Daoy (cell line): ENCODE results near the gene ITGA1. TPM values are rescaled to one million over a fixed set of nuclear protein-coding genes. Genes with fewer than 3 reads are reported as not detected.

ENCODE experiments used
- DNase-seq: peaks from one replicate; pipeline ENCODE4 v3.0.0-alpha.2; 2015; ENCODE audit warnings: low read depth
- total RNA-seq: library from RNA; depleted of rRNA; stranded (reverse); fragments of >200 nt; shearing (Covaris generic); gene quantifications from 2 replicates; pipeline ENCODE4 v1.2.3, GENCODE V29; 2014

Gene ITGA1
- total RNA-seq, 1 experiment from 2014 or later: 7.6 TPM

- no peak for DNase-seq
Observed at GRCh38 chr5:52897238-52897614, 109.5 kb downstream of the ITGA1 start.

DNA sequence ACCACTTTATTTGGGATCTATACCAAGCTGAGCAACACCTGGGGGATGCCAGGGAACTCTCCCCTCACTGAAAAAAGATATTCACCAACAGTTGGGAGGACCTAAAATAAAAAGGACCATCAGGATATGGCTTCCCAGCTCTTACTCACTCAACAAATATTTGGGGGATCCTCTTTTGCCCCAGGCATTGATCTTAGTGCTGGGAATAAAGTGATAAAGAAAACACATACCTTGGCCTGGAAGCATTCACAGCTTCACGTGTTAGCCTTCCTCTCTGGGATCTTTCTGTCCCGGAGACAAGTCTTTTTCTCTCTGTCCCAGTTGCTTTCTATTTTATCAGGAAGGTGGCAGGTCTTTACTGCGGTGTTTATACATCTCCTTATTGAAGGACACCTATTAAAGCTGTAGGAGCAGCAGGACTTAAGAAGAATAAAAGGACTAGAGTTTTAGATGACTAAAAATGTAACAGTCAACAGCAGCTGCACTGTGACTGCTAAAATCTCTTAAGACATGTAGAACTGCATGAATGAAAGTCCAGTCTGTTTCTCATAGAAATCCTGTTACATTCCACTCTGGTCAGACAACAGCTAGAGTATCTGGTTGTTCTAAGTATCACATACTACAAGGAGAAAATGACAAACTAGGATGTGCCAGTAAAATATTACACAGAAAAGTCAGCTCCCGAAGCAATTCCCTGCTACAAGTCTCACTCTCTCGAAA, 111.4 kb downstream of the ITGA1 start:
- DNase-seq: no peak

DNA sequence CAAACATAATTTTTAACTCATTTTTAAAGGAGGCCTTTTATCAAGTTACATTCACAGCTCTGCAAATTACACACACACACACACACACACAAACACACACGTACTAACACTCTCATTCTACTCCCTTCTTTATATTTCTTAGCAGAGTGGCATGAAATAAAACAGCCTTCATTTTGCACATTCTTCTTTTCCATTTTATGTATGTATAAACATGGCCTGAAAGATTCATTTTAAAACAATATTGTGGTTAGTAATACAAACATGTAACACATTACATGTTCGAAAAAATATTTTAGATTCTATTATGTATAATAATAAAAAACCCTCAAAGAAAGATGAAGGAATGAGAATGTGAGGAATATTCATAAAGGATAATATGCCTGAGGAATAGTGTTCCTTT, 115.4 kb downstream of the ITGA1 start:
- no peak for DNase-seq

- no peak for DNase-seq
Observed at GRCh38 chr5:52906343-52906742, 118.6 kb downstream of the ITGA1 start.

- DNase-seq: no peak
Observed at GRCh38 chr5:52906845-52907244, 119.1 kb downstream of the ITGA1 start.

DNA sequence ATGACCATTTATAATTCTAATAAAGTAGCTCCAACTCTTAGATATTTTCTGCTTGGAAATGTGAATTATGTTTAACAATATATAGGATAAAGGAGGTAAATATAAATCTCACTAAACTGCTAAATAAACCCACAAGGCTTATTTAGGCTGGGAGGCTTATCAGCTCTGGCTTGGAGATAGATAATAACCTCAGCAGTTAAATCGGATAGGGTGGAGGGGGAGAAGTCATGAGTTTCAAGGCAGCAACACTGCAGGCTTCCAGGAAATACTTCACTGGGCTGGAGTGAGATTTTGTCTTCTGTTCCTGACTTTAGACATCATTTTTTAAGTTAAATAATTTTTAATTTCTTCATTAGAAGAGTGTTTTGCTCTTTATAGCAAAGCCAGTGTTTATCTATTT, 121.5 kb downstream of the ITGA1 start:
- no peak for DNase-seq

DNA sequence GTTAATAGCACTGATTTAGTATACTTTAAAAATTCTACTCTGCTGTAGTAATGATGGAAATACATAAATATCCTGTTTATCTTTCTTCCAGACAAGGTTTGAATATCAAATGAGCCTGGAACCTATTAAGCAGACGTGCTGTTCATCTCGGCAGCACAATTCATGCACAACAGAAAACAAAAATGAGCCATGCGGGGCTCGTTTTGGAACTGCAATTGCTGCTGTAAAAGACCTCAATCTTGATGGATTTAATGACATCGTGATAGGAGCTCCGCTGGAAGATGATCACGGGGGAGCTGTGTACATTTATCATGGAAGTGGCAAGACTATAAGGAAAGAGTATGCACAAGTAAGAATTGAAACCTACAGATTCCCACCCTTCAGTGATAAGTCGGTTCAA, 122.4 kb downstream of the ITGA1 start:
- DNase-seq: no peak

GRCh38 chr5:52915176-52915875, 127.6 kb downstream of the ITGA1 start:
- DNase-seq: peak; percentile 68

GRCh38 chr5:52920929-52921328, 133.2 kb downstream of the ITGA1 start:
- no peak for DNase-seq

GRCh38 chr5:52922384-52922783, 134.7 kb downstream of the ITGA1 start:
- DNase-seq: peak; percentile 90

DNA sequence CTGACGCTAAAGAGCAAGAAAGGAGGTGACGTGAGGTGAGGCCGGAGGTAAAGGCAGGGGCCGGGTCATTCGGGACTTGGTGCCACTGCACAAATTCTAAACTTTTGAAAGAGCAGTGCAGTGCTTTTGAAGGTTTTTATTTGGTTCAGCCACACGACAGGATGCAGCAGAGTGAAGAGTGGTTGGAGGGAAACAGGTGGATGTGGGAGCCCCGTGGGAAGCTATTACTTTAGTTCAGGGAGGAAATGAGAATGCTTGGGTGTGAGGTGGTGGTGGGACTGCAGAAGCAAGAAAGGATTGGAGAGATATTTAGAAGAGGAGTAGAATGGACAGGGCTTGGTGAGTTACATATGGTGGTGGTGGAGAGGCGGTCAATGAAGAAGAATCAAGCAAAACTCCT, 136.7 kb downstream of the ITGA1 start:
- DNase-seq: no peak

DNA sequence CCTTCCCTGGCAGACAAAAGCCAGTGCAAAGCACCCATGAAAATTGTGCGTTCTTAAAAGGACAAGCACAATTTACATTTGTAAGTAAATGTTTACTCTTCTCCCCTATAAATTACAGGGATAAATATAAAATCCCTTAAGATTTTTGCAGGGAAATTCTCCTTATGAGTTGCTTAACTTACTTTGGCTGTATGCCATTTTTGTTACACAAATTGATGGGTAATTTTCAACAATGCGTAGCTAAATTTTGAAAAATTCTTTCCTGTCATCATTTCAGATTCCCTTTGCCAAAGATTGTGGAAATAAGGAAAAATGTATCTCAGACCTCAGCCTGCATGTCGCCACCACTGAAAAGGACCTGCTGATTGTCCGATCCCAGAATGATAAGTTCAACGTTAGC, 137.3 kb downstream of the ITGA1 start:
- DNase-seq: no peak

DNA sequence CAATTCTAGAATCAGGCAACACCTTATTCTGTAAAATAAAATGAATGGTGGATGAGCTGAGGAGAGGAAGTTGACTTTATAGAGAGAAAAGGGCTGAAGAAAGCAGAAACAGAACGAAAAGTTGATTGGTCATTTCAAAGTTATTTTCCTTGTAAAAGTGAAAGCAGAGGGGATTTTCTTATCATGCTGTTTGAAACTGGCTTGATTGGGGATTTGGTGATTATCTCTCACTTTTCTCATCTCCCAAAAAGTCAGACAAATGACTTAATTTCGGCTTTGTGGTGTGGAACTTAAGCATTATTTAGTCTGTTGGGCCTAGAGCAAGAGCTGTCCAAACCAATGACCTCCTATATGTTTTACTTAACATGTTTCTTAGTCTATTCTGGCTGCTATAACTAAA, 141.0 kb downstream of the ITGA1 start:
- no peak for DNase-seq

- no peak for DNase-seq
Observed at GRCh38 chr5:52938226-52938625, 150.5 kb downstream of the ITGA1 start.

GRCh38 chr5:52943285-52943684, 155.6 kb downstream of the ITGA1 start:
- no peak for DNase-seq

DNA sequence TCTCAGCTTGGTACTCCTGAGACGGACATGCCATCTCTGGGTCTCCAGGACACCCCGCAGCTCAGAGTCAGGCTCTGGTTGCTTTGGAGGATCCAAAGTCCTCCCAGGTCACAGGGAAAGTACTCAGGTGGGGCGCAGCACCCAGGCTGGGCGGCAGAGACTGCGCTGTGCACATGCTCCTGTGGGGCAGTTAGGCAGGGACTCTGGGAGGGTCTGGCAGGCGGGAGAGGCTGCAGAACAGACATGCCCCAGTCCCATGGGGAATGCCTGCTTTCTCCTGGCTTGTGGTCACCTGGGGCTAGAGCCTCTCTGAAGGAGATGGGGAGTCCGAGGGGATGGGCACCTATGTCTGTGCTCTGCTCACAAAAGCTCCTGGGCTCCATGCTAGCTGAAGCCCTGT, 156.1 kb downstream of the ITGA1 start:
- no peak for DNase-seq

GRCh38 chr5:52945040-52945439, 157.3 kb downstream of the ITGA1 start:
- no peak for DNase-seq

GRCh38 chr5:52947208-52947607, 159.5 kb downstream of the ITGA1 start:
- peak; percentile 13 for DNase-seq

DNA sequence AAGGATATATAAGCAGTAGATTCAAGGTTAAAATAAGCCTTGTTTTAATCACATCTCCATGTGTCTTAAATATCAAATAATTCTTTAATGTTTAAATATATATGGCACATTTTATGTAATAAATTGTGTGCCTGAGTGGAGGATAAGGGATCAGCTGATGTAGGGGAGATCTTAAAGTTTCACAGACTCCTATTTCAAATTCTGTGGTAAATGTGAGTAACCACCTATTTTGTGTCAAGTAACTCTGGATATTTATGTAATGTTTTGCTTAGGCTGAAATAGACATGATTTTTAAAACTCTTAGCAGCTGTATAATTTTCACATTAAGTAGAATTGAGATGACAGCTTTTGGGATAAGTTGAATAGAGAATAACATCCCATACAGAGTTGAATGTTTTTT, 160.1 kb downstream of the ITGA1 start:
- DNase-seq: no peak

DNA sequence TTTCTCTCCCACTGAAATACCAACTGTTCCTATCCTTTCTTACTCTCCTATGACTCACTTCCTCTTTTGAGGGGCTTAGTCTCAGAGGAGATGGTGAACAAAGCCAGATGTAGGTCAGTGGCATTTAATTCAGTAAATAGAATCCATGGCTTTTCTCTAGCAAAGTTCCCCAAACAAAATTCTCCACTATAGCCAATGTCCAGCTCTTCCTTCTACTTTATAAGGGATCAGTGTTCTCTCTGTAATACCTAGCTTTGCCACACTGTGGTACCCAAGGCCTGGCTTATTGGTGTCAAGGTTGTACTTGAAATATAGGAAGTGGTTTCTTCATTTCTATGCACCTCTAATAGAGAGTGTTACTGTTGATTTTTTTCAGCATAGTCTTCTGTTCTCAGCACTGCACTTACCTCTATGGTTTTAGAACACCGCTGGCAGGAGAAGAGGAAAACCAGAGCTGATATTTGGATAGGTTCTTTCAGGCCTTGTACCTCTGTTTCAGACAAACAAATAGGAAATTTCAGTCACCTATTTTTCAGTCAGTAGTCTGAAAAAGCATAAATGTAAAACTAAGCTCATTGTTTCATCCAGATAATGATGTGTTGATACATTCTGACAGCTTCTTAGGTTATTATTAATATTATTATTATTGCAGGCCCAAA, 160.8 kb downstream of the ITGA1 start:
- peak; percentile 81 for DNase-seq

GRCh38 chr5:52950686-52951085, 163.0 kb downstream of the ITGA1 start:
- DNase-seq: no peak

DNA sequence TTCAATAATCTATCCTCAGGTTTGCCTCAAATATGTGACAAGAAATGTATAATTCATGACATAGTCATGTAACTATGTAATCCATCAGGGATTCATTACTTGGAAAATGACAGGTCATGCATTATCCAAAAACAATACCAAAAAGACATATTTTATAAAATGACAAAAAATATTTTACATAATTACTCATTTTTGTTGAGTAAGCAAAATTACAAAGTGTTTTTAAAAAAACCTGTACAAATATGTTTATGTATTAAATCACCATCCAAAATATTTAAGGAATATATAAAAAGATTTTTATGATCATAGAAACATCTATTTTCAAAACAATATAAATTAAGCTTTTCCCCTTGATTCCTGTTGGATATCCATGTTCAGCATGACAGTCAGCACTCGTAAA, 164.8 kb downstream of the ITGA1 start:
- DNase-seq: no peak

DNA sequence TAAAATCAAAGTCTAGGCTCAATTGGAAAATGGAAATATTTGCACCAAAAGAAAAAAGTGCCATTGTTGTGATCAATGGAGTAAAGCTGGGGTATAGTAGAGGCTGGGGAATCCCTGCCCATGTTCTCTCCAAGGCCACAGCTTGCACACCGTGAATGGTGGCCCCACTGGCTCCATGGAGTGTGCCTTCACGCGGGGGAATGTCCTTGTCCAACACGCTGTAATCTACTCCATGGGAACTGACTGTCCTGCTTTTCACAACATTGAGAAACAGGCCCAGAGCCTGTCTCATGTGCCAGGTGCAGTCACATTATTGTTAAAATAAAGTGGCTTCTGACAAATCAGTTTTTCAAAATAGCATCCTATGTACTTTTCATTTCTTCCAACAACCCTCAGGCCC, 168.3 kb downstream of the ITGA1 start:
- no peak for DNase-seq
